ENCODE results near the gene DNAJC7.

- peak; percentile 73 for TF ChIP-seq CTCF (conservative IDR thresholded peaks at IDR 0.05; ENCODE audit: low read depth, low read length)
- no peak for TF ChIP-seq EZH2 (IDR thresholded peaks at IDR 0.05; ENCODE audit: borderline replicate concordance, low read depth, low read length, poor library complexity, severe bottlenecking)
Measured at GRCh38 chr17:41962768-41963434, 54.3 kb downstream of the DNAJC7 start.

Data from A673 (cell line).